Left renal pelvis (tissue), 4 donors: Measurements from ENCODE around the gene CDC20. TPM values are rescaled to one million over a fixed set of nuclear protein-coding genes. Genes with fewer than 3 reads are reported as not detected.
"Not testable (repeated sequence)": the region's sequence is repeated elsewhere in the genome, so short reads cannot be mapped to it uniquely, and the experiment has no call there.

Experiments
- DNase-seq, 4 donors: peaks; one replicate each; pipeline ENCODE4 v3.0.0-alpha.2; 2013; ENCODE audit warnings: low read depth in 4 of 4, low spot score in 3 of 4
- polyA plus RNA-seq, 4 donors: library from polyadenylated mRNA; unstranded; fragments of 120-200 nt; gene quantifications; one replicate each; pipeline ENCODE4 v1.2.1, GENCODE V29; 2013; ENCODE audit not compliant: insufficient read length in 4 of 4

Gene CDC20
- polyA plus RNA-seq, 4 donors, result 33.2 to 42.0 (median 35.0) TPM

GRCh38 chr1:43377831-43378230, 19.1 kb downstream of the CDC20 start:
- no peak for DNase-seq

GRCh38 chr1:43379476-43379875, 20.7 kb downstream of the CDC20 start:
- no peak for DNase-seq

GRCh38 chr1:43381612-43382011, 22.8 kb downstream of the CDC20 start:
- DNase-seq, result no peak

- no peak for DNase-seq
Measured at GRCh38 chr1:43382027-43382779, 23.4 kb downstream of the CDC20 start.

GRCh38 chr1:43383449-43383848, 24.7 kb downstream of the CDC20 start:
- no peak for DNase-seq

- DNase-seq, result no peak
Measured at GRCh38 chr1:43386676-43387075, 27.9 kb downstream of the CDC20 start.

- no peak for DNase-seq
Measured at GRCh38 chr1:43387976-43388599, 29.3 kb downstream of the CDC20 start.

GRCh38 chr1:43388613-43389012, 29.8 kb downstream of the CDC20 start:
- no peak for DNase-seq

GRCh38 chr1:43389326-43390313, 30.8 kb downstream of the CDC20 start, which contains the start of the genes MED8 and SZT2:
Gene MED8 (minus strand): TSS chr1:43389800. CDS start chr1:43389764, 36 bp downstream.
Gene SZT2 (plus strand): TSS chr1:43389899. CDS start chr1:43389969, 70 bp downstream.
- peak; percentile 88 to 92 (median 90) for DNase-seq

GRCh38 chr1:43392702-43393101, 33.9 kb downstream of the CDC20 start:
- no peak for DNase-seq

GRCh38 chr1:43395523-43395922, 36.7 kb downstream of the CDC20 start:
- no peak for DNase-seq

- no peak for DNase-seq
Measured at GRCh38 chr1:43396059-43396458, 37.3 kb downstream of the CDC20 start.

GRCh38 chr1:43398227-43398626, 39.4 kb downstream of the CDC20 start:
- DNase-seq, result no peak

GRCh38 chr1:43400441-43400840, 41.7 kb downstream of the CDC20 start:
- not testable (repeated sequence) for DNase-seq

- DNase-seq, result no peak
Measured at GRCh38 chr1:43402089-43402865, 43.5 kb downstream of the CDC20 start.

GRCh38 chr1:43404353-43404752, 45.6 kb downstream of the CDC20 start:
- DNase-seq, result no peak

- DNase-seq, result no peak
Measured at GRCh38 chr1:43405219-43405875, 46.6 kb downstream of the CDC20 start.

- no peak for DNase-seq
Measured at GRCh38 chr1:43405876-43406234, 47.1 kb downstream of the CDC20 start.

GRCh38 chr1:43410571-43410970, 51.8 kb downstream of the CDC20 start:
- no peak for DNase-seq
